NCI-H1092 (cell line): ENCODE measurements around the gene DLG2.
"Not testable (repeated sequence)": the region's sequence is repeated elsewhere in the genome, so short reads cannot be mapped to it uniquely, and the experiment has no call there.

Experiments used
- DNase-seq: peaks from one replicate; lab custom pipeline; 2025; lab: John Stamatoyannopoulos, UW

DLG2 gene

DNA sequence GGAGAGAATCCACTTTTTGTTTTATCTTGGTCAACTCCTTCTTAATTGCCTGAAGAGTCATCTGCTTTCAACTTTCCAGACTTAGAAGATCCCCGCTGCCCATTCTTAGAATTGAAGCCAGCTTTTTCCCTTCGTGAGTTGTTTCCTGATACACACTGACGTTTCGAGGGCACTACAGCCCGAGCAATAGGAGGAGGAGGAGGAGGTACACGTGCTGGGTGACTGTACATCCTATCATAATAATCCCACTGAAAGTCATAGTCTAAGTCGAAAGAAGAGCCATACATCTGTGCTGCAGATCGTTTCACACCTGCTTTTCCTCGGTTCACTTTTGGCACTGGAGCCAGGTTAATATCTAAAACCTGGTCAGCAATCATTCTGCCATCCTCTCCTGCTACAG lies 606.1 kb downstream of the DLG2 start:
- DNase-seq, result no peak

- DNase-seq, result no peak
Measured at GRCh38 chr11:84993386-84993785, 633.8 kb downstream of the DLG2 start.

DNA sequence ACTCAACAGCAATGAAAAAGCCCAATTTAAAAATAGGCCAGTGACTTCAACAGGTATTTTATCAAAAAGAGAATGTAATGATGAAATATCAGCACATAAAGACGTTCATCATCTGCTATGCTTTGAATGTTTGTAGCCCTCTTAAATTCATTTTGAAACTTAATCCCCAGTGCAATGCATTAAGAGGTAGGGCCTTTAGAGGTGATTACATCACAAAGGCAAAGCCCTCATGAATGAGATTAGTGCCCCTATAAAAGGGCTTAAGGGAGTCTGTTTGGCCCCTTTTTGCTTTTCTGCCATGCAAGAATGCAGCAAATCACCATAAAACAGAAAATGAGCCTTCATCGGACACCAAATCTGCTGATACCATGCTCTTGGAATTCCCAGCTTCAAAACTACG lies 637.0 kb downstream of the DLG2 start:
- no peak for DNase-seq

DNA sequence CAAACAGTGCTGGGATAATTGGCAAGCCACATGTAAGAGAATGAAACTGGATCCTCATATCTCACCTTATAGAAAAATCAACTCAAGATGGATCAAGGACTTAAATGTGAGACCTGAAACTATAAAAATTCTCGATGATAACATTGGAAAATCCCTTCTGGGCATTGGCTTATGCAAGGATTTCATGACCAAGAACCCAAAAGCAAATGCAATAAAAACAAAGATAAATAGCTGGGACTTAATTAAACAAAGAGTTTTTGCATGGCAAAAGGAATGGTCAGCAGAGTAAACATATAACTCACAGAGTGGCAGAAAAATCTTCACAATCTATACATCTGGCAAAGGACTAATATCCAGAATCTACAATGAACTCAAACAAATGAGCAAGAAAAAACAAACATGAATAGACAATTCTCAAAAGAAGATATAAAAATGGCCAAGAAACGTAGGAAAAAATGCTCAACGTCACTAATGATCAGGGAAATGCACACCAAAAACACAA lies 639.4 kb downstream of the DLG2 start:
- not testable (repeated sequence) for DNase-seq

DNA sequence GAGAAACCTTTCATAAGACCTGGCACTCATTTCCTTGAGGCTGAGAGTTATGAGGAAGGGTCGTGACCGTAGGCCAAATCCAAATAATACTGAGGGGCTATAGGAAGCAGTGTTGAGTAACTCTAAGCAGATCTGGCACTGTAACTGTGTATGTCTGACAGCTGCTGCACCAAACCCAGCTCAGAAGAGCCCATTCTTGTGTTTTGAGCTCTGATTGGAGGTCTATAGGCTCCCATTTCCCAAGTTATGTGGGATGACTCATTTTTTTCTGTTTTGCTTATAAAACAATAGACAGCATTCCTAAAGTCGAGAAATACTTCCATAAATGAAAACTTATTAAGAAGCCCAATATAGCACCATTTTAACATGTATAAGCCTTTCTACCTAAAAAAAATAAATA lies 645.8 kb downstream of the DLG2 start:
- no peak for DNase-seq

- DNase-seq, result no peak
Measured at GRCh38 chr11:84969103-84969502, 658.0 kb downstream of the DLG2 start.

DNA sequence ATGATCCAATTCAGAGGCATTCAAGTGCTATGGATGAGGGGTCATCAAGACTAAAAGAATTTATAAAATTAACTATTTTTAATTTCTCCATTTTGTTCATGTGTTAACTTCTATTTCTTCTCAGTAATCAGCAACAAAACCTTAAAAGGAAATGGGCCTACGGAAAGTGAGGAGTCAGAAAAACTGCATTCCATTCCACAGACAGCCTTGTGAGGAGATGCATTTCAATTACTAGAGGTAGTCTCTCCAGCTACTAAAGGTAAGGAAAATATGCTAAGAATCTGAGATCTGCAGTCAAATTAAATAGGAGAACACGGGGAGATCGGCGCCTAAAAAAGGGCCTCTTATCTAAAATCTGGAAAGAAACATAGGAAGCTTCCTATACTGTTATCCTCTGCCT lies 661.7 kb downstream of the DLG2 start:
- DNase-seq, result no peak

GRCh38 chr11:84963240-84963639 lies 663.9 kb downstream of the DLG2 start:
- DNase-seq, result no peak

GRCh38 chr11:84962018-84962417 lies 665.1 kb downstream of the DLG2 start:
- no peak for DNase-seq

- no peak for DNase-seq
Measured at GRCh38 chr11:84958295-84958694, 668.8 kb downstream of the DLG2 start.

GRCh38 chr11:84950569-84951270 lies 676.4 kb downstream of the DLG2 start:
- no peak for DNase-seq

DNA sequence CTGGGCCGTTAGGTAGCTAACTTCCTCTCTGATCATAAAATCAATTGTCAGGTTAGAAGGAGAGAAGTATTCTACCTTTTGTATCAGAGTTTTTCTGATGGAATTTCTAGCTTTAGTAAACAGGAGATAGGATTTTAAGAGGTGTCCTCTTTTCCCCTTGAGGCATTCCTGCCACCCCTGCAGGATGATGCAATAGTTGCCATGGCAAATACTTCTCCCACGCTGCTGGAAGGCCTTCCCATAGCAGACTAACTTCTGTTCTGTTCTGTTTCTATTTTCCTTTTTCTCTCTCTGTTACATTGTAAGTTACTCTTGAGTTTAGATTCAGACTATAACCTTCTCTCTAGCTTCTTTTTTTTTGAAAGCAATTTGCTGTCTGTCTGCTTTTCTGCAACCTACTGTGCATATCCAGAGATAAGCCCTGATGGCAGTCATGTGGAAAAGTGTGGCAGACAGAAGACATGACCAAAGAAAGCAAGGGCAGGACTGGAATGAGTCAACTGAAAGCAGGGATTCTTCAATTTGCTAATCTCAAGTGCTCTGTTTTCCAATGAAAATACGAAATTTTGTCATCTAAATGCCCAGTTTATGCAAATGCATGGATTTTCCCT lies 679.1 kb downstream of the DLG2 start:
- no peak for DNase-seq

DNA sequence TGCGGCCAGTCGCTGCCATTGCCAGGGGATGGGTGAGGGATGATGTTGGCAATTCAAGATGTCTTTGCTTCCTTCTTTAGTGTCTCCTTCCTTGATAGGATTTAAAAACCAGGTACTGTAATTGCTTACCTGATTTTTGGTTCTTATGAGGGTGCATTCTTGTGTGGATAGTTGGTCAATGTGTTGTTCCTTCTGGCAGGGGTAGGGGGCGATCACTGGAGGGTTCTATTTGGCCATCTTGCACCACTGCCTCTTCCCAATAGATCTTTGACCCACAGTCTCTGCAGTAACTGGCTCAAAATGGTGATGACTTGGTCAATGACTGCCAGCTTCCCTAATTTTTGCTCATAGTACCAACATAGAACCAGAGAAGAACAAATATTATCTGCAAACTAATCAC lies 680.1 kb downstream of the DLG2 start:
- DNase-seq, result no peak

GRCh38 chr11:84930863-84931262 lies 696.3 kb downstream of the DLG2 start:
- DNase-seq, result no peak

DNA sequence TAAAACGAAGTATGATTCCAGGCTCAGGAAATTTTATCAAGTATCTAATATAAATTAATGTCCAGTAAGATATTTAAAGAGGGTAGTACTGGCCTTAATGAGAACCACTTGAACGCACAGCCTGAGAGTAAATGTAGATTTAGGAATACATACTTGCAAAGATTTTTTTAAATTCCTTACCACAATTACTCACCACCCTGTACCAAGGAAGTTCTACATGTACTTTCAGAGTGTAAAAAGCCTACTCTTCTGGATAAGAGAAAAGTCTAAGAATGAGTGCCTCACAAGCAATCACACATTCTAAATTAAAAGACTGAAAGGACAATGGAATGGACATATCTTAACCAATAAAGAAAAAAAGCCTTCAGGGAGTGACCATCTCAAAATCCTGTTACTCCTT lies 697.4 kb downstream of the DLG2 start:
- no peak for DNase-seq

- no peak for DNase-seq
Measured at GRCh38 chr11:84924154-84924692, 702.9 kb downstream of the DLG2 start.

- DNase-seq, result no peak
Measured at GRCh38 chr11:84923489-84923888, 703.7 kb downstream of the DLG2 start.

GRCh38 chr11:84922836-84923235 lies 704.3 kb downstream of the DLG2 start:
- no peak for DNase-seq

DNA sequence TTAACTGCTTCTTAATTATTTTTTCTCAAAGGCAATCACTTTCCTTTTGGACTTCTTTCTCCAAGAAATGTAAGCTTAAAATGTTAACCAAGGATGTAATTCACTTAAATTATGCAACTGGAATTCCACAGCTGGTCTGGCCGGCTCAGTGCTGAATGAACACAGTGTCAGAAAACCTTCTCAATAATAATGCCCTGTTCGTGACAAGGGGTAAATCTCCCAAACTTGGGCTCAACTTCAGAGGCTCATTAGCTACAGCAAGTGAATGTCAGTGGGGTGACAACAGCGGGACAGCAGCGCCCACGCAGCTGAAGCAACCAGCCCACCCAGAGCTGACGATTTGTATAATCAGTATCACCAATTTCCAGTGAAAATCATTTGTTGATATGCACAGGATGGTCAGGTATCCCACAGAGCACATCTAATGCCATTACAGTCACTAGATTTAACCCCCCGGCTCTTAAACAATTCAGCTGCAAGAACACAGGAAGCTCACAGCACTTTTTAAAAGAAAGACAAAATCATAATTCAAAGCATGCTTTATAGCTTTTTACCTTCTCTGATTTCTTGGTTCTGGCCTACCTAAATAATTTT lies 704.8 kb downstream of the DLG2 start:
- no peak for DNase-seq

GRCh38 chr11:84914511-84914910 lies 712.6 kb downstream of the DLG2 start:
- no peak for DNase-seq

DNA sequence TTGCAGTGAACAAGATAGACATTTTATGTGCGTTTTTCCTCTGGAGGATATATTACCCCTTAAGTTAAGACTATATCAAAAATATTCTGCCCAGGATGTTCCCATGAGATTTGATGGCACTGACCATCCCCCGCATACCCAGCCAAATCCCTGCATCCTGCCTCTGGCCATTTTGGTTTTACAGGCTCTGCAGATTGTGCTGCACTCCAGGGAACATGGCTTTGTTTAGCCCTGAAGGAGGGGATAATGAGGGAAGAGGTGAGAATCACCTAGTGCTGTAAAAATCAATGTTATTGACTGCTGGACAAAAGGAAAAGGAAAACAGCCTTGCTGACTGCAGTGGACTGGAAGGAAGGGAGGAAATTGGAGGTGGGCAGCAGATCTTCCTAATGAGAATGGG lies 717.4 kb downstream of the DLG2 start:
- DNase-seq, result no peak

- DNase-seq, result no peak
Measured at GRCh38 chr11:84906995-84907394, 720.1 kb downstream of the DLG2 start.

DNA sequence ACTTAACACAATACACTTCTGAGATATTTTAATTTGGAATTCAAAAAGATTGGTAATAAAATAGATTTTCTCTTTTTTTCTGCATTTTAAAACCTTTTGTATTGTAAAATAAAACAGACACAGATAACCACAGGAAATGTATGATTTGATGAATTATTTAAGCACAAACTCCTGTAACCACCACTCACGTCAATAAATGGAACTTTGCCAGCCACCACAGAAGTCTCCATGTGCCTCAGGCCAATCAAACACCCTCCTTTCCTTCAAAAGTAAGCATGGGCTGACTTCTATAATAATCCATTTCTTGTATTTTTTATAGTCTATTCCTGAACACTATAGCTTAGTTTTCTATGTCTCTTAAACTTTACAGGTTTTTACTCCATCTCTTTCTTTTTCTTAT lies 721.7 kb downstream of the DLG2 start:
- no peak for DNase-seq
